Measurements from ENCODE around the gene ENDOV. TPM values are rescaled to one million over a fixed set of nuclear protein-coding genes. Genes with fewer than 3 reads are reported as not detected.

The ENDOV gene
- total and polyA plus RNA-seq, 2 donors (not counting 3 experiments of a cell fraction or from before 2014, with no cell fraction given) = 20.4 to 25.9 TPM

DNA sequence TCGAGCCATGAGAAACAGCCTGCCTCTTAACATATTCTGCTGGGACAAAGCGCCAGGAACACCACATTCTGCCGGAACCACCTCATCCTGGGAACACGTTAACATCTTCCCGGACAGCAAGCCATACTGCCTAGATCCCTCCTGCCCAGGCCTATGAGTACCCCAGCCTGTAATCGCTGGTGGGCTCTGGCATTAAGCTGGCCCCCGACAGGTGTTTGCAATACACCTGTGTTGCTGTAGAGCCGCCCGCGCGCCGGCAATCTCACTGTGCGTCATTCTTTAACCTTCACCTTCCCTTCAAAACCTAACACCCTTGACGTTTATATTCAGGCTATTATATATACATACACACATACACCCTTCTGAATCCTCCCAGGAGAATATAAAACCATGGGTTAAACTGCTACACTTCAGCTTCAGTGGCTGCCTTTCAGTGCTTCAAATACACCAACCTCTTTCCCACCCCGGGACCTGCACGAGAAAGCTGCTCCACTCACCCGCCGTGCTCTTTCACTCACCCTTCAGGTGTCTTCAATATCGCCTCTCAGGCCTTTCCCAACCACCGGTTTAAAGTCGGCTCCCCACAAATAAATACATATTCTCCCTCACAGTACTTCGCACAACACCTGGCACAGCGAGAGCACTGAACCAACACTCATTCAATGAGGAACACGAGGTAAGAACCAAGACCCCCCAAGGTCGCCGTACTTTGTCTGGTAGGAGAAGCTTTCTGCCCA lies 1.0 kb upstream of the ENDOV start:
- Histone ChIP-seq H3K4me2 (ENCODE audit: insufficient read depth, low read length) (peak overlapping the region; percentile 64), H3K4me1 (ENCODE audit: control insufficient read depth, extremely low read depth, insufficient read depth, low read length) (peaks cover 12% of the 10 kb centered on the region), H3K36me3 (ENCODE audit: control insufficient read depth in 2 of 2, extremely low read depth in 1 of 2, insufficient read depth in 2 of 2, low read length in 2 of 2) (peaks cover 0 to 3% of the 10 kb centered on the region in 2 experiments), H3K4me3 (replicated peaks in 1 of 3; ENCODE audit: insufficient read depth in 1 of 3, low read depth in 1 of 3, low read length in 3 of 3) (peak overlapping the region in 2 of 3 experiments; percentile 53 to 64), H3K27ac (ENCODE audit: insufficient read depth, low read depth, low read length) (no peak overlapping the region), H3K9me3 (replicated peaks; ENCODE audit: control insufficient read depth, insufficient read depth, low read length) (no peaks in the 10 kb centered on the region), H3K9ac (replicated peaks; ENCODE audit: extremely low read depth, insufficient read depth, low read length) (no peak overlapping the region), H3K9me1 (replicated peaks; ENCODE audit: control insufficient read depth, extremely low read depth, insufficient read depth, low read length) (no peaks in the 10 kb centered on the region), H3K79me2 (ENCODE audit: control insufficient read depth, insufficient read depth, low read length) (peaks cover 3% of the 10 kb centered on the region), H2AFZ (ENCODE audit: low read depth, low read length) (peak overlapping the region; percentile 53), H4K20me1 (replicated peaks; ENCODE audit: control insufficient read depth, extremely low read depth, insufficient read depth, low read length) (no peaks in the 10 kb centered on the region), H3K27me3 (ENCODE audit: control insufficient read depth in 2 of 2, insufficient read depth in 2 of 2, low read length in 2 of 2) (peaks cover 6 to 8% of the 10 kb centered on the region in 2 experiments)
- no peak for DNase-seq (ENCODE audit: low read depth, low spot score)
- FAIRE-seq = no peak
- intact Hi-C loops (cut with micrococcal nuclease) = no loop called here
- dilution Hi-C loops (cut with MboI; ENCODE audit: extremely low pct_ligation_motif_present, low sequenced_read_pairs) = no loop called here
- CTCF ChIA-PET = interaction anchor here (2.3 kb wide), 1 partner anchor 218 kb away, joined by 8 read pairs; no protein-coding TSS in a partner anchor
- TF ChIP-seq POLR2AphosphoS5 (IDR thresholded peaks at IDR 0.05; ENCODE audit: insufficient read depth, low read depth, low read length) = no peak
- TF ChIP-seq, protein P1, sequence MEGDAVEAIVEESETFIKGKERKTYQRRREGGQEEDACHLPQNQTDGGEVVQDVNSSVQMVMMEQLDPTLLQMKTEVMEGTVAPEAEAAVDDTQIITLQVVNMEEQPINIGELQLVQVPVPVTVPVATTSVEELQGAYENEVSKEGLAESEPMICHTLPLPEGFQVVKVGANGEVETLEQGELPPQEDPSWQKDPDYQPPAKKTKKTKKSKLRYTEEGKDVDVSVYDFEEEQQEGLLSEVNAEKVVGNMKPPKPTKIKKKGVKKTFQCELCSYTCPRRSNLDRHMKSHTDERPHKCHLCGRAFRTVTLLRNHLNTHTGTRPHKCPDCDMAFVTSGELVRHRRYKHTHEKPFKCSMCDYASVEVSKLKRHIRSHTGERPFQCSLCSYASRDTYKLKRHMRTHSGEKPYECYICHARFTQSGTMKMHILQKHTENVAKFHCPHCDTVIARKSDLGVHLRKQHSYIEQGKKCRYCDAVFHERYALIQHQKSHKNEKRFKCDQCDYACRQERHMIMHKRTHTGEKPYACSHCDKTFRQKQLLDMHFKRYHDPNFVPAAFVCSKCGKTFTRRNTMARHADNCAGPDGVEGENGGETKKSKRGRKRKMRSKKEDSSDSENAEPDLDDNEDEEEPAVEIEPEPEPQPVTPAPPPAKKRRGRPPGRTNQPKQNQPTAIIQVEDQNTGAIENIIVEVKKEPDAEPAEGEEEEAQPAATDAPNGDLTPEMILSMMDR (IDR thresholded peaks at IDR 0.05; ENCODE audit: extremely low read depth in 1 of 2, insufficient read depth in 1 of 2, low read depth in 1 of 2, low read length in 2 of 2) = no peak
- TF ChIP-seq MYC (IDR thresholded peaks at IDR 0.05; ENCODE audit: low read depth, low read length) = no peak
- no peak for TF ChIP-seq FOS (IDR thresholded peaks at IDR 0.05; ENCODE audit: borderline replicate concordance, insufficient read depth, low read length)
- BruUV-seq (replicated peaks) = no TSS peak
- POLR2A ChIA-PET = no interaction called here

DNA sequence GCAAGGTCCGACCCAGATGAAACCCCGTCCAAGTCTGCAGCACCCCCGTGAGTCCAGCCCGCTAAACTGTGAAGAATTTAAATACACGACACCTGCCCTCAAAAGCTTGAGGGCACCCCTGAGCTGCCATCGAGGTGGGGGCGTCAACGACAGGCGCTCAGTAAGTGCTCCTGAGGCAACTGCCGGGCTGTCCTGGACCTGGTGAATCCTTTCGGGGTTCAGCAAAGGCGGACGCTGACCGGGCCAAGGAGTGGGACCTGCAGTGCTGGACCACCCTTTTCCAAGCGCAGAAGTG lies 512 bp upstream of the ENDOV start:
- no peaks in the 10 kb centered on the region for H3K9me1 ChIP-seq (replicated peaks; ENCODE audit: control insufficient read depth, extremely low read depth, insufficient read depth, low read length)
- peaks cover 11% of the 10 kb centered on the region for H3K4me1 ChIP-seq (ENCODE audit: control insufficient read depth, extremely low read depth, insufficient read depth, low read length)
- FAIRE-seq (no peak), DNase-seq (ENCODE audit: low read depth, low spot score) (peak; percentile 45)
- peaks cover 6 to 8% of the 10 kb centered on the region in 2 experiments for H3K27me3 ChIP-seq (ENCODE audit: control insufficient read depth in 2 of 2, insufficient read depth in 2 of 2, low read length in 2 of 2)
- dilution Hi-C loops (cut with MboI; ENCODE audit: extremely low pct_ligation_motif_present, low sequenced_read_pairs) = no loop called here
- H3K4me3 ChIP-seq (replicated peaks in 1 of 3; ENCODE audit: insufficient read depth in 1 of 3, low read depth in 1 of 3, low read length in 3 of 3) = peak overlapping the region; percentile 53 to 64 (median 55)
- no peaks in the 10 kb centered on the region for H3K9me3 ChIP-seq (replicated peaks; ENCODE audit: control insufficient read depth, insufficient read depth, low read length)
- H3K9ac ChIP-seq (replicated peaks; ENCODE audit: extremely low read depth, insufficient read depth, low read length) = peak overlapping the region; percentile 92
- intact Hi-C loops (cut with micrococcal nuclease) = no loop called here
- no peak for TF ChIP-seq EZH2 (IDR thresholded peaks at IDR 0.05; ENCODE audit: borderline replicate concordance, low read depth, low read length, severe bottlenecking)
- TF ChIP-seq JUN (IDR thresholded peaks at IDR 0.05; ENCODE audit: borderline replicate concordance, insufficient read depth, insufficient read length, low read depth) = no peak
- TF ChIP-seq GATA2 (IDR thresholded peaks at IDR 0.05; ENCODE audit: insufficient read depth, insufficient read length, low read depth, low read length) = no peak
- TF ChIP-seq POLR2AphosphoS5 (IDR thresholded peaks at IDR 0.05; ENCODE audit: insufficient read depth, low read depth, low read length) = no peak
- TF ChIP-seq POLR2A (IDR thresholded peaks at IDR 0.05; ENCODE audit: low read depth, low read length) = no peak
- no peaks in the 10 kb centered on the region for H4K20me1 ChIP-seq (replicated peaks; ENCODE audit: control insufficient read depth, extremely low read depth, insufficient read depth, low read length)
- peak overlapping the region; percentile 53 for H2AFZ ChIP-seq (ENCODE audit: low read depth, low read length)
- peak overlapping the region; percentile 91 for H3K27ac ChIP-seq (ENCODE audit: insufficient read depth, low read depth, low read length)
- BruUV-seq (replicated peaks) = no TSS peak
- H3K79me2 ChIP-seq (ENCODE audit: control insufficient read depth, insufficient read depth, low read length) = peaks cover 3% of the 10 kb centered on the region
- peaks cover 0 to 6% of the 10 kb centered on the region in 2 experiments for H3K36me3 ChIP-seq (ENCODE audit: control insufficient read depth in 2 of 2, extremely low read depth in 1 of 2, insufficient read depth in 2 of 2, low read length in 2 of 2)
- peak overlapping the region; percentile 64 for H3K4me2 ChIP-seq (ENCODE audit: insufficient read depth, low read length)
- CTCF ChIA-PET = interaction anchor here (2.0 to 2.3 kb wide), 2 partner anchors 13 to 218 kb away, joined by 7 to 8 read pairs; no protein-coding TSS in a partner anchor
- POLR2A ChIA-PET = no interaction called here

All from endothelial cell of umbilical vein (primary cell).